ENCODE data around the gene SLC9C1.

- TF ChIP-seq EP300 (IDR thresholded peaks at IDR 0.05; ENCODE audit: borderline replicate concordance), result no peak
- TF ChIP-seq FOXM1 (IDR thresholded peaks at IDR 0.05; ENCODE audit: borderline replicate concordance, low read depth), result no peak
- TF ChIP-seq NFIC (IDR thresholded peaks at IDR 0.05), result no peak
- TF ChIP-seq YY1 (IDR thresholded peaks at IDR 0.05; ENCODE audit: low read depth), result no peak
- TF ChIP-seq TAF1 (IDR thresholded peaks at IDR 0.05; ENCODE audit: low read depth), result no peak
Measured at GRCh38 chr3:112298781-112299180, 4.8 kb upstream of the SLC9C1 start.

Measured in Ishikawa (cell line).